GM23338 (cell line): ENCODE results near the gene TXNRD3. TPM values are rescaled to one million over a fixed set of nuclear protein-coding genes. Genes with fewer than 3 reads are reported as not detected.

ENCODE experiments used
- ATAC-seq: fragments of 200-7000 bp; cut with Tn5 transposase; 3 replicates; pipeline ENCODE4 v1.9.1; 2020
- DNase-seq: peaks from one replicate; pipeline ENCODE4 v3.0.0-alpha.2; 2015; ENCODE audit warnings: low spot score
- H2AFZ ChIP-seq: fragments of 200-600 bp; sonication (generic); 2 replicates; pipeline ENCODE4 v1.8.0; 2016; ENCODE audit warnings: antibody characterized with exemption, mild to moderate bottlenecking, moderate library complexity
- H3F3A ChIP-seq: fragments of 200-600 bp; sonication (generic); replicated peaks from 2 replicates; pipeline ENCODE4 v1.8.0; 2017; ENCODE audit warnings: antibody characterized with exemption, mixed run types, low read depth
- H3K27ac ChIP-seq: fragments of 200-600 bp; sonication (generic); 2 replicates; pipeline ENCODE4 v1.6.1; 2016; ENCODE audit warnings: low read depth
- H3K27me3 ChIP-seq: fragments of 200-600 bp; sonication (generic); 2 replicates; pipeline ENCODE4 v1.8.0; 2016; ENCODE audit warnings: mild to moderate bottlenecking, mixed run types, moderate library complexity; ENCODE audit not compliant: insufficient read depth
- H3K36me3 ChIP-seq: fragments of 200-600 bp; sonication (generic); 2 replicates; pipeline ENCODE4 v1.8.0; 2016; ENCODE audit warnings: mild to moderate bottlenecking; ENCODE audit not compliant: insufficient read depth
- H3K4me1 ChIP-seq: fragments of 200-600 bp; sonication (generic); 2 replicates; pipeline ENCODE4 v1.8.0; 2016; ENCODE audit warnings: mild to moderate bottlenecking, moderate library complexity; ENCODE audit not compliant: insufficient read depth
- H3K4me2 ChIP-seq: fragments of 200-600 bp; sonication (generic); 2 replicates; pipeline ENCODE4 v1.7.1; 2017; ENCODE audit warnings: mixed run types
- H3K4me3 ChIP-seq: fragments of 200-600 bp; sonication (generic); 2 replicates; pipeline ENCODE4 v1.6.1; 2016; ENCODE audit warnings: mixed run types
- H3K79me2 ChIP-seq: fragments of 200-600 bp; sonication (generic); replicated peaks from 2 replicates; pipeline ENCODE4 v1.8.0; 2017; ENCODE audit warnings: mild to moderate bottlenecking; ENCODE audit not compliant: insufficient read depth
- H3K9me2 ChIP-seq: fragments of 200-600 bp; sonication (generic); 2 replicates; pipeline ENCODE4 v1.8.0; 2017; ENCODE audit not compliant: insufficient read depth
- H4K20me1 ChIP-seq: fragments of 200-600 bp; sonication (generic); replicated peaks from 2 replicates; pipeline ENCODE4 v1.8.0; 2017; ENCODE audit warnings: mild to moderate bottlenecking; ENCODE audit not compliant: insufficient read depth
- H3K27ac Mint-ChIP-seq: 2 replicates; pipeline ENCODE4 v1.8.0; 2020; ENCODE audit warnings: inconsistent platforms, mild to moderate bottlenecking, moderate library complexity, mixed read lengths
- H3K27me3 Mint-ChIP-seq: 3 replicates; pipeline ENCODE4 v1.8.0; 2022; ENCODE audit warnings: low read depth, mild to moderate bottlenecking, moderate library complexity, mixed read lengths, inconsistent platforms; ENCODE audit not compliant: insufficient read depth, poor library complexity
- H3K36me3 Mint-ChIP-seq: 3 replicates; pipeline ENCODE4 v1.8.0; 2021; ENCODE audit warnings: low read depth, mild to moderate bottlenecking, inconsistent platforms, moderate library complexity, mixed read lengths
- H3K4me1 Mint-ChIP-seq: 3 replicates; pipeline ENCODE4 v1.8.0; 2020; ENCODE audit warnings: mild to moderate bottlenecking, inconsistent platforms, mixed read lengths
- H3K4me3 Mint-ChIP-seq: 3 replicates; pipeline ENCODE4 v1.8.0; 2021; ENCODE audit warnings: moderate library complexity, mild to moderate bottlenecking, inconsistent platforms, mixed read lengths
- H3K9me3 Mint-ChIP-seq: 3 replicates; pipeline ENCODE4 v1.8.0; 2020; ENCODE audit warnings: moderate library complexity, mild to moderate bottlenecking, inconsistent platforms, mixed read lengths
- CREB1 ChIP-seq: fragments of 250-450 bp; sonication (Bioruptor Pico); IDR thresholded peaks from 2 replicates; pipeline ENCODE4 v1.5.0; 2020; ENCODE audit warnings: low read depth, mild to moderate bottlenecking, moderate library complexity
- ETS1 ChIP-seq: IDR thresholded peaks from 2 replicates; pipeline ENCODE4 v1.6.1; 2016; ENCODE audit warnings: antibody characterized with exemption
- EZH2 ChIP-seq: fragments of 200-600 bp; sonication (generic); IDR thresholded peaks from one replicate; pipeline ENCODE4 v1.8.0; 2017; ENCODE audit warnings: antibody characterized with exemption, mild to moderate bottlenecking, low read depth; ENCODE audit not compliant: unreplicated experiment
- JUNB ChIP-seq: IDR thresholded peaks from one replicate; pipeline ENCODE4 v1.6.1; 2016; ENCODE audit warnings: antibody characterized with exemption; ENCODE audit not compliant: unreplicated experiment
- NANOG ChIP-seq: IDR thresholded peaks from 2 replicates; pipeline ENCODE4 v1.6.1; 2016; ENCODE audit warnings: antibody characterized with exemption, borderline replicate concordance
- POLR2AphosphoS5 ChIP-seq: IDR thresholded peaks from 2 replicates; pipeline ENCODE4 v1.6.1; 2016; ENCODE audit warnings: antibody characterized with exemption, low read depth
- STAT1 ChIP-seq: IDR thresholded peaks from one replicate; pipeline ENCODE4 v1.6.1; 2016; ENCODE audit warnings: antibody characterized with exemption; ENCODE audit not compliant: unreplicated experiment
- ZNF331 ChIP-seq: fragments of 250-450 bp; sonication (Bioruptor Pico); IDR thresholded peaks from 2 replicates; pipeline ENCODE4 v1.5.0; 2020; ENCODE audit warnings: low read depth, mild to moderate bottlenecking, moderate library complexity
- polyA plus RNA-seq: library from polyadenylated mRNA; unstranded; fragments of >200 nt; fragmentation: Nextera tagmentation; extraction: Ambion mirVana; gene quantifications from 2 replicates; pipeline ENCODE4 v1.2.1, GENCODE V29; 2016
- total RNA-seq: library from RNA; depleted of rRNA; stranded (reverse); fragments of >200 nt; shearing (Covaris generic); gene quantifications from 2 replicates; pipeline ENCODE4 v1.2.3, GENCODE V29; 2014
- TF ChIP-seq, protein P1 (sequence below): IDR thresholded peaks from one replicate; pipeline ENCODE4 v1.6.1; 2018; ENCODE audit warnings: antibody characterized with exemption; ENCODE audit not compliant: unreplicated experiment
- TF ChIP-seq, protein P2 (sequence below): fragments of 250-450 bp; sonication (Bioruptor Pico); IDR thresholded peaks from 2 replicates; pipeline ENCODE4 v1.5.0; 2020; ENCODE audit warnings: mild to moderate bottlenecking, moderate library complexity
- TF ChIP-seq, protein P3 (sequence below), 2 experiments: fragments of 200-600 bp in 1 of 2; sonication (generic) in 1 of 2; conservative IDR thresholded peaks; 2 replicates each; pipeline versions ENCODE4 v1.5.1 to v1.6.1; 2016 to 2017; ENCODE audit warnings: antibody characterized with exemption in 2 of 2, low read depth in 2 of 2, mild to moderate bottlenecking in 2 of 2, moderate library complexity in 1 of 2

The TXNRD3 gene
- total and polyA plus RNA-seq, 2 experiments from 2014 or later: 3.0 to 4.1 TPM

DNA sequence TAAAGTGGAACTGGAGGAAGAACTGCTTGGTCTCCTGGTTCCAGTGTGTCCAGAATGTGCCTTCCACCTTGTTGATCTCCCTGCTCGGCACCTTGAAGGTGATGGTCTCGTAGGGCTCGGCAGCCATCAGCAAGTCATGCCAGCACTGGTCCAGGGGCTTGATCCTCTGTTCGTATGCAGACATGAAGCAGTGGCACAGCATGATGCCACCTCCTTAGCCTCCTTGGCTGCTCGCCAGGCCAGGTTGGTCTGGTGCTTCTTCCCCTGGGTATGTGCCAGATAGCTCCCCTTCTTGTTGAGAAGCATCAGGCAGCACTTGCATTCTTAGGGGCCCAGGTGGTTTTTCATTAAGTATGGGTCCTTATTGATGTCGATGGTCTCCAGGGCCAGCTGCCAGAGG, 17.8 kb upstream of the TXNRD3 start:
- Histone ChIP-seq H3F3A (no peaks in the 10 kb centered on the region), H3K9me2 (no peaks in the 10 kb centered on the region), H3K27ac (no peak overlapping the region), H3K79me2 (no peaks in the 10 kb centered on the region), H3K4me3 (no peak overlapping the region), H3K4me2 (no peak overlapping the region), H3K4me1 (no peaks in the 10 kb centered on the region), H3K27me3 (no peaks in the 10 kb centered on the region), H3K36me3 (no peaks in the 10 kb centered on the region), H2AFZ (no peak overlapping the region), H4K20me1 (no peaks in the 10 kb centered on the region)
- H3K36me3 Mint-ChIP-seq: no peaks in the 10 kb centered on the region
- no peaks in the 10 kb centered on the region; the same call in 2 of the 3 replicates for H3K9me3 Mint-ChIP-seq
- no peak for ATAC-seq
- no peak overlapping the region for H3K27ac Mint-ChIP-seq
- H3K4me3 Mint-ChIP-seq: no peak overlapping the region
- H3K4me1 Mint-ChIP-seq: peaks cover 3% of the 10 kb centered on the region; the same call in 2 of the 3 replicates
- peaks cover 5% of the 10 kb centered on the region for H3K27me3 Mint-ChIP-seq
- TF ChIP-seq ZNF331: no peak
- no peak for TF ChIP-seq STAT1
- TF ChIP-seq ETS1: no peak
- no peak for TF ChIP-seq JUNB
- no peak for TF ChIP-seq NANOG
- TF ChIP-seq EZH2: no peak
- no peak for TF ChIP-seq POLR2AphosphoS5
- TF ChIP-seq, protein P1, sequence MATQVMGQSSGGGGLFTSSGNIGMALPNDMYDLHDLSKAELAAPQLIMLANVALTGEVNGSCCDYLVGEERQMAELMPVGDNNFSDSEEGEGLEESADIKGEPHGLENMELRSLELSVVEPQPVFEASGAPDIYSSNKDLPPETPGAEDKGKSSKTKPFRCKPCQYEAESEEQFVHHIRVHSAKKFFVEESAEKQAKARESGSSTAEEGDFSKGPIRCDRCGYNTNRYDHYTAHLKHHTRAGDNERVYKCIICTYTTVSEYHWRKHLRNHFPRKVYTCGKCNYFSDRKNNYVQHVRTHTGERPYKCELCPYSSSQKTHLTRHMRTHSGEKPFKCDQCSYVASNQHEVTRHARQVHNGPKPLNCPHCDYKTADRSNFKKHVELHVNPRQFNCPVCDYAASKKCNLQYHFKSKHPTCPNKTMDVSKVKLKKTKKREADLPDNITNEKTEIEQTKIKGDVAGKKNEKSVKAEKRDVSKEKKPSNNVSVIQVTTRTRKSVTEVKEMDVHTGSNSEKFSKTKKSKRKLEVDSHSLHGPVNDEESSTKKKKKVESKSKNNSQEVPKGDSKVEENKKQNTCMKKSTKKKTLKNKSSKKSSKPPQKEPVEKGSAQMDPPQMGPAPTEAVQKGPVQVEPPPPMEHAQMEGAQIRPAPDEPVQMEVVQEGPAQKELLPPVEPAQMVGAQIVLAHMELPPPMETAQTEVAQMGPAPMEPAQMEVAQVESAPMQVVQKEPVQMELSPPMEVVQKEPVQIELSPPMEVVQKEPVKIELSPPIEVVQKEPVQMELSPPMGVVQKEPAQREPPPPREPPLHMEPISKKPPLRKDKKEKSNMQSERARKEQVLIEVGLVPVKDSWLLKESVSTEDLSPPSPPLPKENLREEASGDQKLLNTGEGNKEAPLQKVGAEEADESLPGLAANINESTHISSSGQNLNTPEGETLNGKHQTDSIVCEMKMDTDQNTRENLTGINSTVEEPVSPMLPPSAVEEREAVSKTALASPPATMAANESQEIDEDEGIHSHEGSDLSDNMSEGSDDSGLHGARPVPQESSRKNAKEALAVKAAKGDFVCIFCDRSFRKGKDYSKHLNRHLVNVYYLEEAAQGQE: no peak
- DNase-seq: no peak

GRCh38 chr3:126672340-126672739, 17.4 kb upstream of the TXNRD3 start:
- H2AFZ ChIP-seq: no peak overlapping the region
- Mint-ChIP-seq H3K9me3 (no peaks in the 10 kb centered on the region; the same call in 2 of the 3 replicates), H3K27me3 (peaks cover 5% of the 10 kb centered on the region), H3K4me1 (peaks cover 3% of the 10 kb centered on the region; the same call in 2 of the 3 replicates), H3K36me3 (no peaks in the 10 kb centered on the region), H3K27ac (no peak overlapping the region), H3K4me3 (no peak overlapping the region)
- no peaks in the 10 kb centered on the region for H3K79me2 ChIP-seq
- no peaks in the 10 kb centered on the region for H3F3A ChIP-seq
- no peaks in the 10 kb centered on the region for H3K36me3 ChIP-seq
- DNase-seq (no peak), ATAC-seq (no peak)
- no peaks in the 10 kb centered on the region for H3K27me3 ChIP-seq
- no peak overlapping the region for H3K4me2 ChIP-seq
- H3K4me3 ChIP-seq: no peak overlapping the region
- H3K9me2 ChIP-seq: no peaks in the 10 kb centered on the region
- no peaks in the 10 kb centered on the region for H3K4me1 ChIP-seq
- no peak overlapping the region for H3K27ac ChIP-seq
- no peaks in the 10 kb centered on the region for H4K20me1 ChIP-seq
- no peak for TF ChIP-seq STAT1
- TF ChIP-seq, protein P2, sequence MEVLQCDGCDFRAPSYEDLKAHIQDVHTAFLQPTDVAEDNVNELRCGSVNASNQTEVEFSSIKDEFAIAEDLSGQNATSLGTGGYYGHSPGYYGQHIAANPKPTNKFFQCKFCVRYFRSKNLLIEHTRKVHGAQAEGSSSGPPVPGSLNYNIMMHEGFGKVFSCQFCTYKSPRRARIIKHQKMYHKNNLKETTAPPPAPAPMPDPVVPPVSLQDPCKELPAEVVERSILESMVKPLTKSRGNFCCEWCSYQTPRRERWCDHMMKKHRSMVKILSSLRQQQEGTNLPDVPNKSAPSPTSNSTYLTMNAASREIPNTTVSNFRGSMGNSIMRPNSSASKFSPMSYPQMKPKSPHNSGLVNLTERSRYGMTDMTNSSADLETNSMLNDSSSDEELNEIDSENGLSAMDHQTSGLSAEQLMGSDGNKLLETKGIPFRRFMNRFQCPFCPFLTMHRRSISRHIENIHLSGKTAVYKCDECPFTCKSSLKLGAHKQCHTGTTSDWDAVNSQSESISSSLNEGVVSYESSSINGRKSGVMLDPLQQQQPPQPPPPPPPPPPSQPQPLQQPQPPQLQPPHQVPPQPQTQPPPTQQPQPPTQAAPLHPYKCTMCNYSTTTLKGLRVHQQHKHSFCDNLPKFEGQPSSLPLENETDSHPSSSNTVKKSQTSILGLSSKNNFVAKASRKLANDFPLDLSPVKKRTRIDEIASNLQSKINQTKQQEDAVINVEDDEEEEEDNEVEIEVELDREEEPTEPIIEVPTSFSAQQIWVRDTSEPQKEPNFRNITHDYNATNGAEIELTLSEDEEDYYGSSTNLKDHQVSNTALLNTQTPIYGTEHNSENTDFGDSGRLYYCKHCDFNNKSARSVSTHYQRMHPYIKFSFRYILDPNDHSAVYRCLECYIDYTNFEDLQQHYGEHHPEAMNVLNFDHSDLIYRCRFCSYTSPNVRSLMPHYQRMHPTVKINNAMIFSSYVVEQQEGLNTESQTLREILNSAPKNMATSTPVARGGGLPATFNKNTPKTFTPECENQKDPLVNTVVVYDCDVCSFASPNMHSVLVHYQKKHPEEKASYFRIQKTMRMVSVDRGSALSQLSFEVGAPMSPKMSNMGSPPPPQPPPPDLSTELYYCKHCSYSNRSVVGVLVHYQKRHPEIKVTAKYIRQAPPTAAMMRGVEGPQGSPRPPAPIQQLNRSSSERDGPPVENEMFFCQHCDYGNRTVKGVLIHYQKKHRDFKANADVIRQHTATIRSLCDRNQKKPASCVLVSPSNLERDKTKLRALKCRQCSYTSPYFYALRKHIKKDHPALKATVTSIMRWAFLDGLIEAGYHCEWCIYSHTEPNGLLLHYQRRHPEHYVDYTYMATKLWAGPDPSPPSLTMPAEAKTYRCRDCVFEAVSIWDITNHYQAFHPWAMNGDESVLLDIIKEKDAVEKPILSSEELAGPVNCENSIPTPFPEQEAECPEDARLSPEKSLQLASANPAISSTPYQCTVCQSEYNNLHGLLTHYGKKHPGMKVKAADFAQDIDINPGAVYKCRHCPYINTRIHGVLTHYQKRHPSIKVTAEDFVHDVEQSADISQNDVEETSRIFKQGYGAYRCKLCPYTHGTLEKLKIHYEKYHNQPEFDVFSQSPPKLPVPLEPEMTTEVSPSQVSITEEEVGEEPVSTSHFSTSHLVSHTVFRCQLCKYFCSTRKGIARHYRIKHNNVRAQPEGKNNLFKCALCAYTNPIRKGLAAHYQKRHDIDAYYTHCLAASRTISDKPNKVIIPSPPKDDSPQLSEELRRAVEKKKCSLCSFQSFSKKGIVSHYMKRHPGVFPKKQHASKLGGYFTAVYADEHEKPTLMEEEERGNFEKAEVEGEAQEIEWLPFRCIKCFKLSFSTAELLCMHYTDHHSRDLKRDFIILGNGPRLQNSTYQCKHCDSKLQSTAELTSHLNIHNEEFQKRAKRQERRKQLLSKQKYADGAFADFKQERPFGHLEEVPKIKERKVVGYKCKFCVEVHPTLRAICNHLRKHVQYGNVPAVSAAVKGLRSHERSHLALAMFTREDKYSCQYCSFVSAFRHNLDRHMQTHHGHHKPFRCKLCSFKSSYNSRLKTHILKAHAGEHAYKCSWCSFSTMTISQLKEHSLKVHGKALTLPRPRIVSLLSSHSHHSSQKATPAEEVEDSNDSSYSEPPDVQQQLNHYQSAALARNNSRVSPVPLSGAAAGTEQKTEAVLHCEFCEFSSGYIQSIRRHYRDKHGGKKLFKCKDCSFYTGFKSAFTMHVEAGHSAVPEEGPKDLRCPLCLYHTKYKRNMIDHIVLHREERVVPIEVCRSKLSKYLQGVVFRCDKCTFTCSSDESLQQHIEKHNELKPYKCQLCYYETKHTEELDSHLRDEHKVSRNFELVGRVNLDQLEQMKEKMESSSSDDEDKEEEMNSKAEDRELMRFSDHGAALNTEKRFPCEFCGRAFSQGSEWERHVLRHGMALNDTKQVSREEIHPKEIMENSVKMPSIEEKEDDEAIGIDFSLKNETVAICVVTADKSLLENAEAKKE (CRISPR knock-in tag): no peak
- TF ChIP-seq CREB1 (CRISPR knock-in tag): no peak
- TF ChIP-seq, protein P3, sequence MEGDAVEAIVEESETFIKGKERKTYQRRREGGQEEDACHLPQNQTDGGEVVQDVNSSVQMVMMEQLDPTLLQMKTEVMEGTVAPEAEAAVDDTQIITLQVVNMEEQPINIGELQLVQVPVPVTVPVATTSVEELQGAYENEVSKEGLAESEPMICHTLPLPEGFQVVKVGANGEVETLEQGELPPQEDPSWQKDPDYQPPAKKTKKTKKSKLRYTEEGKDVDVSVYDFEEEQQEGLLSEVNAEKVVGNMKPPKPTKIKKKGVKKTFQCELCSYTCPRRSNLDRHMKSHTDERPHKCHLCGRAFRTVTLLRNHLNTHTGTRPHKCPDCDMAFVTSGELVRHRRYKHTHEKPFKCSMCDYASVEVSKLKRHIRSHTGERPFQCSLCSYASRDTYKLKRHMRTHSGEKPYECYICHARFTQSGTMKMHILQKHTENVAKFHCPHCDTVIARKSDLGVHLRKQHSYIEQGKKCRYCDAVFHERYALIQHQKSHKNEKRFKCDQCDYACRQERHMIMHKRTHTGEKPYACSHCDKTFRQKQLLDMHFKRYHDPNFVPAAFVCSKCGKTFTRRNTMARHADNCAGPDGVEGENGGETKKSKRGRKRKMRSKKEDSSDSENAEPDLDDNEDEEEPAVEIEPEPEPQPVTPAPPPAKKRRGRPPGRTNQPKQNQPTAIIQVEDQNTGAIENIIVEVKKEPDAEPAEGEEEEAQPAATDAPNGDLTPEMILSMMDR (conservative IDR thresholded peaks at IDR 0.05; ENCODE audit: low read depth in 2 of 2): no peak
